GM19099 (cell line): Measurements from ENCODE around the gene QPCTL.

Source experiments
- POLR2A ChIP-seq: IDR thresholded peaks from 3 replicates; pipeline ENCODE4 v1.6.1; 2011; ENCODE audit warnings: low read depth; ENCODE audit not compliant: insufficient read length; ENCODE audit errors: extremely low read depth

The QPCTL gene

DNA sequence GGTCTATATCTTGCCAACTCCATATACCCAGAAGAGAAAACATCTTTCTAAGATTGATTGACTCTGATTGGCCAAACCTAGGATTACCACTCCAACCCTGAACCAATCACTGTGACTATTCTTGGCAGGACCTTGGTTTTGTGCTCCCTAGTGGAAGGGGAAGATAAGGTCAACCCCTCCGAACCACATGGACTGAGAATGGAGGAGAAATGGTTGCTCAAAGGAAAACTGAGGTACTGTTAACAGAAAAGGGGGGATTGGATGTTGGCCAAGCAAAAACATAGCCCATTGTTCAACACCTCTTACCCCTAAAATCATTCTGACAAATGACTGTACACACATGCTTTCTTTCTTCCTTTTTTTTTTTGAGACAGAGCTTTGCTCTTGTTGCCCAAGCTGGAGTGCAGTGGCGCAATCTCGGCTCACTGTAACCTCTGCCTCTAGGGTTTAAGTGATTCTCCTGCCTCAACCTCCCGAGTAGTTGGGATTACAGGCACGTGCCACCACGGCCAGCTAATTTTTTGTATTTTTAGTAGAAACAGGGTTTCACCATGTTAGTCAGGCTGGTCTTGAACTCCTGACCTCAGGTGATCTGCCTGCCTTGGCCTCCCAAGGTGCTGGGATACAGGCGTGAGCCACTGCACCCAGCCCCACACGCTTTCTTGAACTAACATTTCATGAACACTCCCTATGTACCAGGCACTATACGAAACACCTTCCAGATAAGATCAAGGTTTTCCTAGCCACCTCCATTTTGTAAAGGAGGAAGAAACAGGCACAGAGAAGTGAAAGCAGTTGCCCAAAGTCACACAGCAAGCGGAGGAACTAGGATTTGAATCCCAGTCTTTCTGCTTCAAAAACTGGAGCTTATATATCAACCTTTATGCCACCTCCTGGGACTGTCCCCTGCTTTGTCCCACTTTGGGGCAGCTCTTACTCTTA lies 47.3 kb downstream of the QPCTL start:
- no peak for TF ChIP-seq POLR2A

DNA sequence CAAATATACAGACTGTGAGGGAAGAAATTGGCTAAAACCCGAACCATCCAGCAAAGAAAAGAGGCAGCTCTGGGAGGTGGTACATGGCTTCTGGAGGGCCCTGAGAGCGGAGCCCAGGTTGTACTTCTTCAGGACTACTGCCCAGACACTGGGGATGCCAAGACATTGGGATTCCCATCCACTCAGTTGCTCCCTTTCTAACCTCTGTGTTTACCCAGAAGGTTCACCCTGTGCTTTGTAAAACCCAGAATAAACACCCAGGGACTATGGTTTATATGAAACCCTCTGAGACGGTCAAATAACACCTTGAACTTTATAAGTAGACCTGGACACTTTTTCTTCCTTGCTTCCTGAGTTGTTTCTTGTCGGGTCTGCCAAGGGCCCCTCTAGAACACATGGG lies 50.5 kb downstream of the QPCTL start:
- no peak for TF ChIP-seq POLR2A

DNA sequence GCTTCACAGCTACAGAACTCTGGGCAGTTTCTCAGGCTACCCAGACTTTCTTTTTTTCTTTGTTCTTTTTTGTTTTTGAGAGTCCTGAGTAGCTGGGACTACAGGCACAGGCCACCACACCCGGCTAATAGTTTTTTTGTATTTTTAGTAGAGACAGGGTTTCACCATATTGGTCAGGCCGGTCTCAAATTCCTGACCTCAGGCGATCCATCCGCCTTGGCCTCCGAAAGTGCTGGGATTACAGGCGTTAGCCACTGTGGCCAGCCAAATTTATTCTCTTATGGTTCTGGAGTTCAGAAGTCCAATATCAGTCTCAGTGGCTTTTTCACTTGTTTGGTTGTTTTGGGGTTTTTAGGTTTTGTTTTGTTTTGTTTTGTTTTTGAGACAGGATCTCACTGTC lies 53.1 kb downstream of the QPCTL start:
- TF ChIP-seq POLR2A = no peak

DNA sequence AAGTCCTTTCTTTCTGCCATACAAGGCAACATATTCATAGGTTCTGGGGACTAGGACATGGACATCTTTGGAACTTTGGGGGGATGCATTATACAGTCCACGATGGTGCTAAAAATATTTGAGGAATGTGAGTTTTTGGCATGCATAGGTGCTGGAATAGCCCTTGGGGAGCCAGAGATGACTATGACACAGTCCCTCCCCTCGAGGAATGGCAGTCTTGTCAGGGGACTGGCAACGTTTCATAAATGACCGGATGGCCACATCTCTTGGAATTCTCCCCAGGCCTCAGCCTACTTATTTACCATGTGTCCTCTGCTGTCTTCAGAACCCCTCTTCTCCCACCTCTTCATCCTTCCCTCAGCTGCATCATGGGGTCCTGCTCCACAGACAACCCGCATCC lies 54.4 kb downstream of the QPCTL start:
- no peak for TF ChIP-seq POLR2A

DNA sequence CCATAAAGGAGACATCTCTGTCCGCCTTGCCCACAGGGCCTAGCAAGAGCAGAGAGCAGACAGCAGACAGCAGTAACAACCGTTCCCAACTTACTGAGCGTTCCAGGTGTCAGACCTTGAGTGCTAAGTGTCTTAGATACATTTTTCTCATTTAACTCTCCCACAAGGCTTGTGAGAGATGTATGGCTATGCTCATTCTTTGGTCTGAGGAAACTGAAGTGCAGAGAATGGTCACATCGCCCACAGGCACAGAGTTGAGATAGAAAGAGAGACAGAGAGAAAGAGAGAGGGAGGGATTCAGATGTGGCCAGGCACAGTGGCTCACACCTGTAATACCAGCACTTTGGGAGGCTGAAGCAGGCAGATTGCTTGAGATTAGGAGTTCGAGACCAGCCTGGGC lies 55.0 kb downstream of the QPCTL start:
- no peak for TF ChIP-seq POLR2A

DNA sequence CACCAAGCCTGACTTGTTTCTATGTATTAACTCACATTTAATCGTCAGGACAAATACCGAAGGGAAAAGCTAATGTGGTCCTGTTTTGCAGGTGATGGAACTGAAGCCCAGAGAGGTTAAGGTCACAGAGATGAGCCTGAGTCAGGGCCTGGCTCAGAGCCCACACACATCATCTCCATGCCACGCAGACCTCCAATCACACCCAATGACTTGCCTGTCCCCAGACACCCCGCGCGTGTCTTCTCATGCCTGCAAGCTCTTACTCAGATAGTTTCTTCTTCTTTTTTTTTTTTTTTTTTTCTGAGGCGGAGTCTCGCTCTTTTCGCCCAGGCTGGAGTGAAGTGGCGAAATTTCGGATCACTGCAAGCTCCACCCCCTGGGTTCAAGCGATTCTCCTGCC lies 60.2 kb downstream of the QPCTL start:
- TF ChIP-seq POLR2A = no peak

DNA sequence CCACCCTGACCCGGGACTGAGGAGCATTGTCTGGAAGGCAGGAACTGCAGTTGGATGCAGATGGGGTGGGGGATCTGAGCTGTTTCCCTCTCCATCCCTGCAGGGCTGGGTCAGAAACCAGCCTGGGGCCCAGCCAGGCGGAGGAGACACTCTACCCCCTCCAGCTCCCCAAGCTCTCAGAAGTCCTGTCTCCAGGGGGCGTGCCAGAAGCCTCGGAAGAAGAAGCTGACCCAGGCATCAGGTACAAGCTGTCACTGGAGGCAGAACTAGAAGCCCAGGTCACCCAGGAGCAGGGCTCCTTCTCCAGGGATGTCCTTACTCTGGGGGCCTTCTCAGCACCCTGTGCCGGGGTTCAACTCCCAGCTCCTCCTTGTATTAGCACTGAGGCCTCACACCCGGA lies 61.1 kb downstream of the QPCTL start:
- TF ChIP-seq POLR2A = no peak
